ENCODE data around the gene KRT5.

The KRT5 gene

GRCh38 chr12:52531566-52532300 lies 11.5 kb upstream of the KRT5 start:
- Histone ChIP-seq H3K36me3 (no peaks in the 10 kb centered on the region), H3K4me3 (no peak overlapping the region), H3K4me1 (no peaks in the 10 kb centered on the region), H3K27me3 (no peaks in the 10 kb centered on the region), H3K9me3 (no peaks in the 10 kb centered on the region), H3K27ac (no peak overlapping the region)
- peak; percentile 44 to 64 for DNase-seq
- intact Hi-C loops (cut with DNase I; ENCODE audit: low total_unique reads), result no loop called here
- TF ChIP-seq, protein P1, sequence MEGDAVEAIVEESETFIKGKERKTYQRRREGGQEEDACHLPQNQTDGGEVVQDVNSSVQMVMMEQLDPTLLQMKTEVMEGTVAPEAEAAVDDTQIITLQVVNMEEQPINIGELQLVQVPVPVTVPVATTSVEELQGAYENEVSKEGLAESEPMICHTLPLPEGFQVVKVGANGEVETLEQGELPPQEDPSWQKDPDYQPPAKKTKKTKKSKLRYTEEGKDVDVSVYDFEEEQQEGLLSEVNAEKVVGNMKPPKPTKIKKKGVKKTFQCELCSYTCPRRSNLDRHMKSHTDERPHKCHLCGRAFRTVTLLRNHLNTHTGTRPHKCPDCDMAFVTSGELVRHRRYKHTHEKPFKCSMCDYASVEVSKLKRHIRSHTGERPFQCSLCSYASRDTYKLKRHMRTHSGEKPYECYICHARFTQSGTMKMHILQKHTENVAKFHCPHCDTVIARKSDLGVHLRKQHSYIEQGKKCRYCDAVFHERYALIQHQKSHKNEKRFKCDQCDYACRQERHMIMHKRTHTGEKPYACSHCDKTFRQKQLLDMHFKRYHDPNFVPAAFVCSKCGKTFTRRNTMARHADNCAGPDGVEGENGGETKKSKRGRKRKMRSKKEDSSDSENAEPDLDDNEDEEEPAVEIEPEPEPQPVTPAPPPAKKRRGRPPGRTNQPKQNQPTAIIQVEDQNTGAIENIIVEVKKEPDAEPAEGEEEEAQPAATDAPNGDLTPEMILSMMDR (IDR thresholded peaks at IDR 0.05), result no peak

DNA sequence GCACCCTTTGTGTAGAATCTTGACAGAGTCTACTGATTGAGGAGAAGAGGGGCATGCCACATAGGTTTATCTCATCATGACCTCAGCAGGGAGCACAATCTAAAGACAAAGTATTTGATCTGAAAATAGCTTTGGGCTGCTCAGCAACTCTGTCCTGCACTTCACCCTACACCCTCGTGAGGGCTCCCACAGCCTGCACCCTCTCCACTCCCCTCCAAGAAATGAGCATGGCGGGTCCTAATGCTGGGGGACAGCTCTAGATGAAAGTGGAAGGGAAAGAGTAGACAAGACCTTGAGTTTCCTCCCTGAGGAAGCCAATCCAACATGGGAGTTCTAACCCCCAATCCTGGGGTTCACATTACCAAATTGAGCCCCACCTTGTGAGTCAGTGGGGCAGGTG lies 10.7 kb upstream of the KRT5 start:
- Histone ChIP-seq H3K4me3 (no peak overlapping the region), H3K4me1 (no peaks in the 10 kb centered on the region), H3K36me3 (no peaks in the 10 kb centered on the region), H3K27ac (no peak overlapping the region), H3K9me3 (no peaks in the 10 kb centered on the region), H3K27me3 (no peaks in the 10 kb centered on the region)
- intact Hi-C loops (cut with DNase I; ENCODE audit: low total_unique reads), result no loop called here
- DNase-seq, result no peak
- TF ChIP-seq, protein P1 (IDR thresholded peaks at IDR 0.05), result no peak

DNA sequence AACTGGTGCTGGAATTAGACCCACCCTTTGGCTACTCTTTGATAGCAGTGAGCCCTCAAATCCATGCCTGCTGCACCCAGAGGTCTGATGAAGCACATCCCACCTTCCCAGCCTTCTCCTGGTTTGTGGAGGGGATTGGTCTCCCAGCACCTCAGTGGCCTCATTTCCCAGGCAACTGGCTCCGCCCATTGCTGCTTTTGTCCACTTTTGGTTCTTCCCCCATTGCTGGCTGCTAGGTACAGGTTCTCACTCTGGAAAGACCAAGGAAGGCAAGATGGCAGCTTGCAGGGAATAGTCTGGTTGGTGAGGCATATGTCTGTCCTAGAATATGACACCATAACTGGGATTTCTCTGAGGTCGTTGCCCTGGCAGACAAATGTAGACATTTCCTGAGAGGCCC lies 10.2 kb upstream of the KRT5 start:
- no peaks in the 10 kb centered on the region for H3K36me3 ChIP-seq
- H3K27me3 ChIP-seq, result no peaks in the 10 kb centered on the region
- DNase-seq, result no peak
- intact Hi-C loops (cut with DNase I; ENCODE audit: low total_unique reads), result no loop called here
- no peaks in the 10 kb centered on the region for H3K4me1 ChIP-seq
- TF ChIP-seq, protein P1 (IDR thresholded peaks at IDR 0.05), result no peak
- H3K9me3 ChIP-seq, result no peaks in the 10 kb centered on the region
- H3K27ac ChIP-seq, result no peak overlapping the region
- H3K4me3 ChIP-seq, result no peak overlapping the region

GRCh38 chr12:52529846-52530245 lies 9.7 kb upstream of the KRT5 start:
- no peaks in the 10 kb centered on the region for H3K4me1 ChIP-seq
- no peaks in the 10 kb centered on the region for H3K27me3 ChIP-seq
- DNase-seq, result peak in 1 of 2 donors; percentile 27
- H3K27ac ChIP-seq, result no peak overlapping the region
- no peaks in the 10 kb centered on the region for H3K36me3 ChIP-seq
- H3K4me3 ChIP-seq, result no peak overlapping the region
- intact Hi-C loops (cut with DNase I; ENCODE audit: low total_unique reads), result no loop called here
- TF ChIP-seq, protein P1 (IDR thresholded peaks at IDR 0.05), result no peak
- H3K9me3 ChIP-seq, result no peaks in the 10 kb centered on the region

DNA sequence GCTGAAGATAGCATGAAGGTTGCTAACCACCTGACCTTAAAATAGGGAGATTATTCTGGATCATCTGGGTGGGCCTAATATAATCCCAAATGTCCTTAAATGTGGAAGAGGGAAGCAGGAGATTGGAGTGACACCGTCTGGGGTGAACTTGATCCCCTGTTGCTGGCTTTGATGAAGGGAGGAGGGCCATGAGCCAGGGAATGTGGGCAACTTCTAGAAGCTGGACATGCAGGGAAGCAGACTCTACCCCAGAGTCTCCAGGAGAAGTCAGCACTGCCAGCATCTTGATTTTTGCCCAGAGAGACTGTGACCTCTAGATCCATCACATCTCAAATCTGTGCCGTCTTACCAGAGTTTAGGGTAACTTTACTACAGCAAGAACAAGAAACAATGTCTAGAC lies 9.2 kb upstream of the KRT5 start:
- peaks cover 0 to under 1% (median 0%) of the 10 kb centered on the region in 4 donors for H3K4me1 ChIP-seq
- DNase-seq, result no peak
- no peak overlapping the region for H3K4me3 ChIP-seq
- no peaks in the 10 kb centered on the region for H3K27me3 ChIP-seq
- TF ChIP-seq, protein P1 (IDR thresholded peaks at IDR 0.05), result no peak
- no peaks in the 10 kb centered on the region for H3K36me3 ChIP-seq
- H3K9me3 ChIP-seq, result no peaks in the 10 kb centered on the region
- intact Hi-C loops (cut with DNase I; ENCODE audit: low total_unique reads), result no loop called here
- no peak overlapping the region for H3K27ac ChIP-seq

All from tibial artery (tissue), 4 donors.